ENCODE data around the gene RANBP3. TPM values are rescaled to one million over a fixed set of nuclear protein-coding genes. Genes with fewer than 3 reads are reported as not detected.

Gene RANBP3
- total and polyA plus RNA-seq, 2 of the 8 experiments (the other 6 are each of a cell fraction or from before 2014, with no cell fraction given): 95.4 to 122 TPM

GRCh38 chr19:5950741-5951140 is 27.2 kb downstream of the RANBP3 start (continued):
- no peak for TF ChIP-seq E2F6 (IDR thresholded peaks at IDR 0.05)

Measured in H1 (cell line).